Fibroblast of pulmonary artery (primary cell): ENCODE measurements around the gene IPP.
A peak's percentile ranks its signal among the peaks of the same experiment; 100 is the strongest.

Experiments used
- DNase-seq: peaks from one replicate; pipeline ENCODE4 v3.0.0-alpha.2; 2010; ENCODE audit warnings: low read depth
- H3K4me3 ChIP-seq: replicated peaks from 2 replicates; pipeline ENCODE4 v1.5.1; 2011; ENCODE audit warnings: low read depth, mild to moderate bottlenecking, control low read depth, low read length, moderate library complexity
- TF ChIP-seq, protein P1 (sequence below): IDR thresholded peaks from 2 replicates; pipeline ENCODE4 v1.5.1; 2011; ENCODE audit warnings: mild to moderate bottlenecking, control low read depth, low read length, inconsistent platforms; ENCODE audit errors: missing control alignments

The IPP gene

DNA sequence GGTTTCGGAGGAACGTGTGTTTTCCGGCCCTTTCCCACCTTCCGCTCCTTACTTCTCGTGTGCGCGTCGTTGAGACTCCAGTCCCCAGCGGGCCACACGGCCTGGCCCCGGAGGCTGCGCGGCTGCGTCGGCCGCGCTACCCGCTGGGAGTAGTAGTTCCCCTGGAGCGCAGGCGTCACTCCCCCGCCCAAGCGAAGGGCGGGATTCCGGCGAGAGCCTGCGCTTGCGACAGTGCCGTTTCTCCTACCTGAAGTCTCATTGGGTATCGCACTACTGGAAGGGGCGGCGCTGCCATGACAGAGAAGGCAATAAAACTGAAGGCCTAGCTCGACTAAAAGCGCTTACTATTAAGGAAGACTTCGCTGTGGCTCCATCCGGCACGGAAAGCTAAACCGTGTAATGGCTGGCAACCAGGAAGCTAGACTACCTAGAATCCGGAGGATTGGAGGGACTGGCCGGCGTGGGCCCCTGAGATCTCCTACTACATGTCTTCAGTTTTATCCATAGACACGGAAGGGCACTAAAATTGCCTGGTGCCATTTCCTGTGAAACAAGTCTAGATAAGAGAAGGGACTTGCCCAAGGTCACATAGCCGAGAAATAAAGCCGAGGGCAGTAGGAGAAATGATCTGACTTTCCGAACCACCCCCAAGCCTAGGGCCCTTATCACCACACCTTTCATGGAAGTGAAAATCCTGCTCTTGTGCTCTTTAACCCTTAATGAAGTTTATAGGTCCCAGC, 63.3 kb downstream of the IPP start:
- DNase-seq: peak; percentile 99
- TF ChIP-seq, protein P1, sequence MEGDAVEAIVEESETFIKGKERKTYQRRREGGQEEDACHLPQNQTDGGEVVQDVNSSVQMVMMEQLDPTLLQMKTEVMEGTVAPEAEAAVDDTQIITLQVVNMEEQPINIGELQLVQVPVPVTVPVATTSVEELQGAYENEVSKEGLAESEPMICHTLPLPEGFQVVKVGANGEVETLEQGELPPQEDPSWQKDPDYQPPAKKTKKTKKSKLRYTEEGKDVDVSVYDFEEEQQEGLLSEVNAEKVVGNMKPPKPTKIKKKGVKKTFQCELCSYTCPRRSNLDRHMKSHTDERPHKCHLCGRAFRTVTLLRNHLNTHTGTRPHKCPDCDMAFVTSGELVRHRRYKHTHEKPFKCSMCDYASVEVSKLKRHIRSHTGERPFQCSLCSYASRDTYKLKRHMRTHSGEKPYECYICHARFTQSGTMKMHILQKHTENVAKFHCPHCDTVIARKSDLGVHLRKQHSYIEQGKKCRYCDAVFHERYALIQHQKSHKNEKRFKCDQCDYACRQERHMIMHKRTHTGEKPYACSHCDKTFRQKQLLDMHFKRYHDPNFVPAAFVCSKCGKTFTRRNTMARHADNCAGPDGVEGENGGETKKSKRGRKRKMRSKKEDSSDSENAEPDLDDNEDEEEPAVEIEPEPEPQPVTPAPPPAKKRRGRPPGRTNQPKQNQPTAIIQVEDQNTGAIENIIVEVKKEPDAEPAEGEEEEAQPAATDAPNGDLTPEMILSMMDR: no peak
- H3K4me3 ChIP-seq: peak overlapping the region; percentile 98

DNA sequence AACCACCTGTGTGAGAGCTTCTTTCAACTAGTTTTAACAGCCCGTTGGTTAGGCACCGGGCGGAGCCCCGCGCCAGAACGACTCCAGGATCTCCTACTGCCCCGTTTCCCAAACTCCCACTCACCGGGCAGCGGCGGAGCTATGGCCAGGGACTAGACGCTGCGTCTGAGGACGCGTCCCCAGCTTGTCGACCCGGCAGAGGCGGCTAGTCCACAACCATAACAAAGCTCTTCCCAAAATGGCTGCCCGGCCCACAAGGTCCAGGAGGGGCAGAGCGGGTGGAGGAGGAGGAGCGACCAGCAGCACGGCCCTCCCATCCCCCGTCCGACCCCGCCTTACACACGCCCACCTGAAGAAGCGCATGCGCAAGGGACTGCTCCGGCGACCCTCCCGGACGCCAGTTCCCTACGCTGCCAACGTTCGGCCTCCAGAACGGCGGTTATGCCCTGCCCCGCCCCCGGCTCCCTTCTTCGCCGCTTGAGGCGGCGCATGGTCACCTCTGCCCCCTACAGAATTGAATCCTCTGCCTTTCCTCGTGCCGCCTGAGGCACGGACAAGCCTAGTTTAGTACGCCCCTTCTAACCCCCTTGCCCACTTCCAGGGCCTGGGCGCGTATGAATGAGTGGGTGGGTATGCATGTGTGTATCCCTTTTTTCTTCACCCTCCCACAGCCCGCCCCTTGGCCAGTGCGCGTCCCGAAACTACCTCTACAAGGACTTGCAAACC, 64.0 kb downstream of the IPP start, which contains the start of gene GPBP1L1:
Gene GPBP1L1 (minus strand): TSS at position 246 of the 726 bp plus-strand sequence. CDS start 27,446 bp downstream, outside the sequence.
- TF ChIP-seq, protein P1: no peak
- peak within 1 kb of the TSS; percentile 98 for H3K4me3 ChIP-seq
- DNase-seq: peak; percentile 99

DNA sequence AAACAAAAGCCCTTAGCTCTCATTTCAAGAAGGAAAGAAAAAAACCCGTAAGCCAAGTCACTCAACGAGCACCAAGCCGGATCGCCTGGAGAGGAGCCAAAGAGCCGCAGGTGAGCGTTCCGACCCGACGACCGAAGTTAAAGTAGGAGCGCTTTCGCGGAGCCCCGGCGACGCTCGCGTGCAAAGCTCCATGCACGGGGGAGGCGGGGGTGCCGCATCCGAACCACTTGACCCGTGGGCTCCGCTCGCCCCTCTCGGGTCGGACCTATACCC, 64.5 kb downstream of the IPP start:
- TF ChIP-seq, protein P1: no peak
- H3K4me3 ChIP-seq: peak overlapping the region; percentile 98
- DNase-seq: no peak

DNA sequence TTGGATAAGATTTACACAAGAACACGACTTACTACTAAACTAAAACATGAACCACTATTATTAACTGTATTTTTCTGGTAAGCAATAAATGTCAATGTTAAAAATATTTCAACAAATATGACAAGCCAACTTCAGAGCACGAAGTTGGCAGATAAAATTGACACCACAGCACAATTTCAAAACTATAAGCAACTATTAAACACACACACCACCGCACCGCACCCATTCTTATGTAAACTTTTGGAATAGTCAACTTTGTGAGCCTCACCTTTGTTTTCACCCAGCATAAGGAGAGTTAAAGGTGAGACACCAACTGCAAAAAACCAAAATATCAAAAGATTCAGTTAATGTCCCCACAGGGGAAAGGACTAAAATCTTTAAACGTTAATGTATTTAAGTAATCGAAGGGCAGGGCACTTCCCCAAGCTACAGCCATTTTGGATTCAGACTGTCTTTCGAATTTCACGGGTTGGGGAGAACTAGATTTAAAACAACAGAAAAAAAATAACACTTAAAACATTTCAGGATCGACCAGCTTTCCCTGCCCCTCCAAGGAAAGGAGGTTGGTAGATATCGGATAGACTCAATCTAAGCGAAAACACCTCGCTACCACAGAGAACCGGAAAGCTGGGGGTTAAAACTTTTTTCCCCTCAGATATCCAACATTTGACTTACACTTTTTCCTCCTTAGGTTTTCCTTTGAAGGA, 65.0 kb downstream of the IPP start:
- TF ChIP-seq, protein P1: no peak
- peak overlapping the region; percentile 98 for H3K4me3 ChIP-seq
- no peak for DNase-seq

DNA sequence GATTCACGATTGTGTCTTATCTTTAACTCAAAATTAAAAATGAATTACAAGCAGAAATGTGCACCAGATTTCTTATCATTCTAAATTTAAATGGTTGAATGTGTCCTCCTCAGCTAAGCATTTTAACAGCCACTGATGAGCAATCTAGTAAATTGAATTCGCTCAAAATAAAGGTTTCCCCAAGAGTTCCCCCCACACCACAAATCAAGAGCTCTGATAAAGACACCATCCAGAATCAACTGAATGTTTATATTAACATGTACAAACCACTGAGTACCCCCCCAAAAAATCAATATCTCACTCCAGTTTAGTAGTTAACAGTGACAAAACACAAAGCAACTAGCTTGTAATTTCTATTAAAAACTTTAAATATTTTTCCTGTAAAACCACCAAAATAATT, 66.1 kb downstream of the IPP start:
- DNase-seq: no peak
- peak overlapping the region; percentile 98 for H3K4me3 ChIP-seq
- TF ChIP-seq, protein P1: no peak

DNA sequence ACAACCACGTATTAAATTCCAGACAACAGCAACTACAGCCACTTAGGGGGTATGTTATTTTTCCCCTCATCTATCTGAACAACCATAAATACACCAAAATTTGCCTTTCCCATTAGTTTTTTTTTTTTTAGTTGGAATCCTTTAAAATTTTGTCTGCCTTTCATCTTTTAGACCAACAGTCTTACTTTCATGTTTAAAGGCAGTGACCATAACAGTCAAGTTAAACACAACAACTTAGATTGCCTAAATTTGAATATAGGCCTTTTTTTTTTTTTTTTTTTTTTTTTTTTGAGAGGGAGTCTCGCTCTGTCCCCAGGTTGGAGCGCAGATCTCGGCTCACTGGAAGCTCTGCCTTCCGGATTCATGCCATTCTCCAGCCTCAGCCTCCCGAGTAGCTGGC, 67.5 kb downstream of the IPP start:
- TF ChIP-seq, protein P1: no peak
- no peak for DNase-seq
- H3K4me3 ChIP-seq: no peak overlapping the region
